Thoracic aorta (tissue), 2 donors: ENCODE measurements around the gene RNF144A. TPM values are rescaled to one million over a fixed set of nuclear protein-coding genes. Genes with fewer than 3 reads are reported as not detected.

Source experiments
- ATAC-seq: fragments of 150-250 bp; one replicate; pipeline ENCODE4 v1.8.0; 2017; ENCODE audit warnings: low read depth; ENCODE audit not compliant: insufficient number of reproducible peaks, low FRiP score
- DNase-seq: peaks from one replicate; pipeline ENCODE4 v3.0.0-alpha.2; 2020; ENCODE audit warnings: low spot score
- H3K27ac ChIP-seq, 2 donors: fragments of 200-600 bp; sonication (generic); 1 replicate in 1 of 2; 2 replicates in 1 of 2; pipeline ENCODE4 v1.5.1; 2016; ENCODE audit warnings: mild to moderate bottlenecking in 2 of 2, moderate library complexity in 2 of 2
- H3K27me3 ChIP-seq: fragments of 200-600 bp; sonication (generic); replicated peaks from 2 replicates; pipeline ENCODE4 v1.6.0; 2016; ENCODE audit warnings: mild to moderate bottlenecking; ENCODE audit not compliant: insufficient read depth
- H3K36me3 ChIP-seq: fragments of 200-600 bp; sonication (generic); one replicate; pipeline ENCODE4 v1.5.1; 2016
- H3K4me1 ChIP-seq, 2 donors: fragments of 200-600 bp; sonication (generic); 1 replicate in 1 of 2; 2 replicates in 1 of 2; pipeline versions ENCODE4 v1.5.1 to v1.6.0; 2016; ENCODE audit warnings: low read depth in 2 of 2, mild to moderate bottlenecking in 1 of 2; ENCODE audit not compliant: control insufficient read depth in 1 of 2
- H3K4me3 ChIP-seq: fragments of 200-600 bp; sonication (generic); 2 replicates; pipeline ENCODE4 v1.5.1; 2016; ENCODE audit warnings: mild to moderate bottlenecking
- H3K9me3 ChIP-seq: fragments of 200-600 bp; sonication (generic); 2 replicates; pipeline ENCODE4 v1.5.1; 2016
- CTCF ChIP-seq: fragments of 200-600 bp; sonication (generic); IDR thresholded peaks from one replicate; pipeline ENCODE4 v1.5.1; 2019; ENCODE audit warnings: antibody characterized with exemption
- total RNA-seq, 2 donors: library from RNA; depleted of rRNA; stranded (reverse); fragments of >200 nt; gene quantifications; one replicate each; pipeline versions ENCODE4 v1.1.0 to v1.2.3, GENCODE V29; 2016

RNF144A gene
- total RNA-seq, 2 donors from 2014 or later: 3.4 to 6.2 TPM

GRCh38 chr2:6924924-6925409 is 7.8 kb downstream of the RNF144A start:
- ATAC-seq: no peak
- peaks cover 0 to 25% of the 10 kb centered on the region in 2 donors for H3K4me1 ChIP-seq
- no peaks in the 10 kb centered on the region for H3K27me3 ChIP-seq
- no peak for DNase-seq
- H3K4me3 ChIP-seq: no peak overlapping the region
- TF ChIP-seq CTCF: no peak
- no peaks in the 10 kb centered on the region for H3K36me3 ChIP-seq
- no peaks in the 10 kb centered on the region for H3K9me3 ChIP-seq
- H3K27ac ChIP-seq: no peak overlapping the region

GRCh38 chr2:6926071-6926732 is 9.0 kb downstream of the RNF144A start:
- H3K27me3 ChIP-seq: no peaks in the 10 kb centered on the region
- no peaks in the 10 kb centered on the region for H3K9me3 ChIP-seq
- H3K27ac ChIP-seq: no peak overlapping the region
- DNase-seq: no peak
- no peaks in the 10 kb centered on the region for H3K36me3 ChIP-seq
- H3K4me1 ChIP-seq: peaks cover 0 to 13% of the 10 kb centered on the region in 2 donors
- TF ChIP-seq CTCF: no peak
- H3K4me3 ChIP-seq: no peak overlapping the region
- ATAC-seq: no peak

GRCh38 chr2:6927186-6927585 is 10.0 kb downstream of the RNF144A start:
- H3K36me3 ChIP-seq: no peaks in the 10 kb centered on the region
- peaks cover 0 to 9% of the 10 kb centered on the region in 2 donors for H3K4me1 ChIP-seq
- H3K27me3 ChIP-seq: no peaks in the 10 kb centered on the region
- H3K4me3 ChIP-seq: no peak overlapping the region
- no peak for TF ChIP-seq CTCF
- DNase-seq: no peak
- no peaks in the 10 kb centered on the region for H3K9me3 ChIP-seq
- no peak for ATAC-seq
- H3K27ac ChIP-seq: no peak overlapping the region

DNA sequence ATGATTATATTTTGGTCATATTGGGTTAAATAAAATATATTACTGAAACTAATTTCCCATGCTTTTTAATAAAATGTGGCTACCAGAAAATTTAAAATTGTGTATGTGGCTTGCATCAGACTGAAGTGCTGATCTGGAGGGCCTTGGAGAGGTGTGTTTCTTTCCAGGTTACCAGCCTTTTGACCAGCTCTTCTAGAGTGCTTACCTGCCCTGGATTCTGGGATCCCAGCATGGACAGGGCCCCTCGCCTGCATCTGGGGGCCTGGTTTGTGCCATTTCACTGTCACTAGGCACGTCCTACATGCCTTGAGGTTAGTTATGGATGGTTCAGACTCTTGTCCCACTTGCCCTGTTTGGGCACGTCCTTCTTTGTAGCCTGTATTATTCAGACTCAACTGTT is 10.5 kb downstream of the RNF144A start:
- ATAC-seq (no peak), DNase-seq (no peak)
- Histone ChIP-seq H3K9me3 (no peaks in the 10 kb centered on the region), H3K4me3 (no peak overlapping the region), H3K27me3 (no peaks in the 10 kb centered on the region), H3K36me3 (no peaks in the 10 kb centered on the region), H3K27ac (no peak overlapping the region), H3K4me1 (peaks cover 0 to 9% of the 10 kb centered on the region in 2 donors)
- TF ChIP-seq CTCF: no peak

GRCh38 chr2:6928452-6928851 is 11.2 kb downstream of the RNF144A start:
- no peaks in the 10 kb centered on the region for H3K36me3 ChIP-seq
- no peaks in the 10 kb centered on the region for H3K27me3 ChIP-seq
- H3K9me3 ChIP-seq: no peaks in the 10 kb centered on the region
- H3K27ac ChIP-seq: no peak overlapping the region
- ATAC-seq (no peak), DNase-seq (no peak)
- TF ChIP-seq CTCF: no peak
- H3K4me1 ChIP-seq: peaks cover 0 to 9% of the 10 kb centered on the region in 2 donors
- no peak overlapping the region for H3K4me3 ChIP-seq
